HEK293 (cell line): ENCODE data around the gene GJD3.

Source experiments
- BCL11A ChIP-seq: fragments of 450-650 bp; formaldehyde crosslinking; IDR thresholded peaks from 2 replicates; pipeline ENCODE4 v1.5.1; 2016; ENCODE audit warnings: low read depth, missing biosample characterization, missing genetic modification characterization
- CTCF ChIP-seq: fragments of 450-650 bp; formaldehyde crosslinking; IDR thresholded peaks from 2 replicates; pipeline ENCODE4 v1.5.1; 2016; ENCODE audit warnings: missing biosample characterization, missing genetic modification characterization
- FEZF1 ChIP-seq: fragments of 450-650 bp; formaldehyde crosslinking; IDR thresholded peaks from 2 replicates; pipeline ENCODE4 v1.5.1; 2016; ENCODE audit warnings: missing biosample characterization, missing genetic modification characterization
- PATZ1 ChIP-seq: fragments of 450-650 bp; formaldehyde crosslinking; IDR thresholded peaks from 2 replicates; pipeline ENCODE4 v1.5.1; 2016; ENCODE audit warnings: missing biosample characterization, missing genetic modification characterization
- SCRT2 ChIP-seq: fragments of 450-650 bp; formaldehyde crosslinking; IDR thresholded peaks from 2 replicates; pipeline ENCODE4 v1.5.1; 2016; ENCODE audit warnings: missing biosample characterization, missing genetic modification characterization
- SETDB1 ChIP-seq: IDR thresholded peaks from one replicate; pipeline ENCODE4 v1.6.1; 2017; ENCODE audit warnings: mild to moderate bottlenecking, low read length, moderate library complexity, mixed read lengths; ENCODE audit not compliant: insufficient read length
- SP7 ChIP-seq: fragments of 450-650 bp; formaldehyde crosslinking; IDR thresholded peaks from 2 replicates; pipeline ENCODE4 v1.5.1; 2016; ENCODE audit warnings: missing biosample characterization, missing genetic modification characterization
- WT1 ChIP-seq: fragments of 450-650 bp; formaldehyde crosslinking; IDR thresholded peaks from 2 replicates; pipeline ENCODE4 v1.5.1; 2016; ENCODE audit warnings: missing biosample characterization, missing genetic modification characterization
- ZBTB20 ChIP-seq: fragments of 450-650 bp; formaldehyde crosslinking; IDR thresholded peaks from 2 replicates; pipeline ENCODE4 v1.5.1; 2016; ENCODE audit warnings: missing biosample characterization, missing genetic modification characterization
- ZBTB44 ChIP-seq: fragments of 450-650 bp; IDR thresholded peaks from 2 replicates; pipeline ENCODE4 v1.5.1; 2018; ENCODE audit warnings: missing biosample characterization, mild to moderate bottlenecking, missing genetic modification characterization
- ZBTB6 ChIP-seq: fragments of 450-650 bp; formaldehyde crosslinking; IDR thresholded peaks from 2 replicates; pipeline ENCODE4 v1.5.1; 2017; ENCODE audit warnings: missing biosample characterization, missing genetic modification characterization
- ZBTB7A ChIP-seq: fragments of 450-650 bp; formaldehyde crosslinking; IDR thresholded peaks from 2 replicates; pipeline ENCODE4 v1.5.1; 2016; ENCODE audit warnings: low read depth, missing biosample characterization, missing genetic modification characterization
- ZNF18 ChIP-seq: fragments of 450-650 bp; formaldehyde crosslinking; IDR thresholded peaks from 2 replicates; pipeline ENCODE4 v1.5.1; 2016; ENCODE audit warnings: missing biosample characterization, missing genetic modification characterization
- ZNF19 ChIP-seq: fragments of 450-650 bp; formaldehyde crosslinking; IDR thresholded peaks from 2 replicates; pipeline ENCODE4; 2016; ENCODE audit warnings: missing biosample characterization, missing genetic modification characterization, low read depth
- ZNF214 ChIP-seq: fragments of 450-650 bp; formaldehyde crosslinking; IDR thresholded peaks from 2 replicates; pipeline ENCODE4 v1.5.1; 2017; ENCODE audit warnings: missing biosample characterization, mild to moderate bottlenecking, missing genetic modification characterization, borderline replicate concordance
- ZNF266 ChIP-seq: fragments of 450-650 bp; formaldehyde crosslinking; IDR thresholded peaks from 2 replicates; pipeline ENCODE4 v1.5.1; 2016; ENCODE audit warnings: missing biosample characterization, missing genetic modification characterization, low read depth
- ZNF423 ChIP-seq: fragments of 450-650 bp; formaldehyde crosslinking; IDR thresholded peaks from 2 replicates; pipeline ENCODE4 v1.5.1; 2016; ENCODE audit warnings: missing biosample characterization, missing genetic modification characterization
- ZNF426 ChIP-seq: fragments of 450-650 bp; formaldehyde crosslinking; IDR thresholded peaks from 2 replicates; pipeline ENCODE4 v1.5.1; 2017; ENCODE audit warnings: missing biosample characterization, missing genetic modification characterization, mild to moderate bottlenecking, inconsistent platforms, moderate library complexity
- ZNF449 ChIP-seq: fragments of 450-650 bp; formaldehyde crosslinking; IDR thresholded peaks from 2 replicates; pipeline ENCODE4 v1.5.1; 2017; ENCODE audit warnings: missing biosample characterization, mild to moderate bottlenecking, missing genetic modification characterization, moderate library complexity
- ZNF473 ChIP-seq: fragments of 450-650 bp; formaldehyde crosslinking; IDR thresholded peaks from 2 replicates; pipeline ENCODE4 v1.5.1; 2017; ENCODE audit warnings: missing biosample characterization, missing genetic modification characterization
- ZNF488 ChIP-seq: fragments of 450-650 bp; formaldehyde crosslinking; IDR thresholded peaks from 2 replicates; pipeline ENCODE4 v1.5.1; 2016; ENCODE audit warnings: missing biosample characterization, missing genetic modification characterization
- ZNF501 ChIP-seq: fragments of 450-650 bp; formaldehyde crosslinking; IDR thresholded peaks from 2 replicates; pipeline ENCODE4 v1.5.1; 2016; ENCODE audit warnings: missing biosample characterization, missing genetic modification characterization
- ZNF510 ChIP-seq: fragments of 450-650 bp; formaldehyde crosslinking; IDR thresholded peaks from 2 replicates; pipeline ENCODE4 v1.5.1; 2018; ENCODE audit warnings: mild to moderate bottlenecking, missing genetic modification characterization, missing biosample characterization; ENCODE audit not compliant: insufficient replicate concordance
- ZNF692 ChIP-seq: fragments of 450-650 bp; formaldehyde crosslinking; IDR thresholded peaks from 2 replicates; pipeline ENCODE4 v1.5.1; 2016; ENCODE audit warnings: missing biosample characterization, missing genetic modification characterization
- ZNF76 ChIP-seq: fragments of 450-650 bp; formaldehyde crosslinking; IDR thresholded peaks from 2 replicates; pipeline ENCODE4; 2016; ENCODE audit warnings: low read depth, missing biosample characterization, missing genetic modification characterization, borderline replicate concordance
- ZNF776 ChIP-seq: fragments of 450-650 bp; formaldehyde crosslinking; IDR thresholded peaks from 2 replicates; pipeline ENCODE4 v1.5.0; 2017; ENCODE audit warnings: missing biosample characterization, missing genetic modification characterization, borderline replicate concordance

The GJD3 gene

GRCh38 chr17:40325156-40326013 lies 39.2 kb downstream of the GJD3 start (continued):
- TF ChIP-seq CTCF (tag by site-specific recombination): no peak
- TF ChIP-seq ZNF423 (tag by site-specific recombination): no peak
- no peak for TF ChIP-seq SETDB1
- no peak for TF ChIP-seq ZNF473 (tag by site-specific recombination)
- TF ChIP-seq FEZF1: no peak
- TF ChIP-seq ZNF510 (tag by site-specific recombination): no peak
- TF ChIP-seq ZNF76: no peak
- peak; percentile 68; the same call in 1 of the 2 replicates for TF ChIP-seq ZBTB7A (tag by site-specific recombination)
- TF ChIP-seq ZNF776: no peak
- no peak for TF ChIP-seq ZBTB20 (tag by site-specific recombination)
- no peak for TF ChIP-seq ZNF692 (tag by site-specific recombination)
- TF ChIP-seq BCL11A (tag by site-specific recombination): no peak
- TF ChIP-seq WT1 (tag by site-specific recombination): 0 out of 2 replicates have a peak, but pooled peaks have one; percentile 33
- TF ChIP-seq ZNF18 (tag by site-specific recombination): no peak
- no peak for TF ChIP-seq ZBTB6 (tag by site-specific recombination)
- no peak for TF ChIP-seq ZBTB44 (tag by site-specific recombination)
- peak; percentile 78; the same call in 1 of the 2 replicates for TF ChIP-seq ZNF19 (tag by site-specific recombination)
- peak; percentile 74; the same call in 1 of the 2 replicates for TF ChIP-seq ZNF501 (tag by site-specific recombination)
- TF ChIP-seq PATZ1 (tag by site-specific recombination): no peak
- peak; percentile 99 for TF ChIP-seq ZNF426 (tag by site-specific recombination)
- no peak for TF ChIP-seq SCRT2 (tag by site-specific recombination)
- peak; percentile 89 for TF ChIP-seq ZNF266 (tag by site-specific recombination)
- peak; percentile 1; the same call in 1 of the 2 replicates for TF ChIP-seq ZNF449
- no peak for TF ChIP-seq ZNF488 (tag by site-specific recombination)
- no peak for TF ChIP-seq SP7
- no peak for TF ChIP-seq ZNF214 (tag by site-specific recombination)
